Measurements from ENCODE around the gene SLC2A13.
"Not testable (repeated sequence)": the region's sequence is repeated elsewhere in the genome, so short reads cannot be mapped to it uniquely, and the experiment has no call there.

Gene SLC2A13

GRCh38 chr12:39922598-39922997 lies 183.3 kb downstream of the SLC2A13 start:
- DNase-seq = not testable (repeated sequence)

GRCh38 chr12:39920647-39921046 lies 185.2 kb downstream of the SLC2A13 start:
- no peak for DNase-seq

- no peak for DNase-seq
Measured at GRCh38 chr12:39920222-39920621, 185.7 kb downstream of the SLC2A13 start.

GRCh38 chr12:39919790-39920189 lies 186.1 kb downstream of the SLC2A13 start:
- DNase-seq = no peak

- DNase-seq = no peak
Measured at GRCh38 chr12:39915249-39915648, 190.6 kb downstream of the SLC2A13 start.

GRCh38 chr12:39912211-39912980 lies 193.5 kb downstream of the SLC2A13 start:
- no peak for DNase-seq

GRCh38 chr12:39906237-39906636 lies 199.6 kb downstream of the SLC2A13 start:
- no peak for DNase-seq

- no peak for DNase-seq
Measured at GRCh38 chr12:39905152-39905551, 200.7 kb downstream of the SLC2A13 start.

GRCh38 chr12:39902821-39903220 lies 203.1 kb downstream of the SLC2A13 start:
- no peak for DNase-seq

- no peak for DNase-seq
Measured at GRCh38 chr12:39897315-39897714, 208.6 kb downstream of the SLC2A13 start.

- not testable (repeated sequence) for DNase-seq
Measured at GRCh38 chr12:39893388-39893787, 212.5 kb downstream of the SLC2A13 start.

GRCh38 chr12:39892146-39892545 lies 213.7 kb downstream of the SLC2A13 start:
- DNase-seq = no peak

GRCh38 chr12:39887856-39888255 lies 218.0 kb downstream of the SLC2A13 start:
- no peak for DNase-seq

- no peak for DNase-seq
Measured at GRCh38 chr12:39886106-39886505, 219.8 kb downstream of the SLC2A13 start.

GRCh38 chr12:39884616-39885125 lies 221.2 kb downstream of the SLC2A13 start:
- no peak for DNase-seq

- DNase-seq = no peak
Measured at GRCh38 chr12:39883411-39883810, 222.5 kb downstream of the SLC2A13 start.

- no peak for DNase-seq
Measured at GRCh38 chr12:39878753-39879152, 227.1 kb downstream of the SLC2A13 start.

- DNase-seq = no peak
Measured at GRCh38 chr12:39875721-39876120, 230.2 kb downstream of the SLC2A13 start.

GRCh38 chr12:39874785-39875184 lies 231.1 kb downstream of the SLC2A13 start:
- no peak for DNase-seq

- DNase-seq = no peak
Measured at GRCh38 chr12:39873065-39873464, 232.8 kb downstream of the SLC2A13 start.

- DNase-seq = no peak
Measured at GRCh38 chr12:39872425-39872824, 233.5 kb downstream of the SLC2A13 start.

GRCh38 chr12:39868328-39868725 lies 237.6 kb downstream of the SLC2A13 start:
- DNase-seq = no peak

- no peak for DNase-seq
Measured at GRCh38 chr12:39867631-39868327, 238.1 kb downstream of the SLC2A13 start.

GRCh38 chr12:39866135-39866534 lies 239.7 kb downstream of the SLC2A13 start:
- DNase-seq = no peak
